Left lobe of liver (tissue), 2 donors: ENCODE results near the gene IRS2. TPM values are rescaled to one million over a fixed set of nuclear protein-coding genes. Genes with fewer than 3 reads are reported as not detected.

Source experiments
- ATAC-seq: fragments of 200-7000 bp; cut with Tn5 transposase; one replicate; pipeline ENCODE4 v1.9.1; 2020; ENCODE audit warnings: mild to moderate bottlenecking, moderate library complexity
- DNase-seq: peaks from one replicate; pipeline ENCODE4 v3.0.0-alpha.2; 2020; ENCODE audit warnings: low spot score
- total RNA-seq: library from RNA; stranded (reverse); gene quantifications from one replicate; pipeline ENCODE4 v1.2.1, GENCODE V29; 2021
- donor health status: DM: no; HTN: no; CAD: no; lungs with moderate emphysema.
- donor health status: DM: no; HTN: yes; CAD: no.

IRS2 gene
- total RNA-seq, 1 donor from 2014 or later: 13.1 TPM

DNA sequence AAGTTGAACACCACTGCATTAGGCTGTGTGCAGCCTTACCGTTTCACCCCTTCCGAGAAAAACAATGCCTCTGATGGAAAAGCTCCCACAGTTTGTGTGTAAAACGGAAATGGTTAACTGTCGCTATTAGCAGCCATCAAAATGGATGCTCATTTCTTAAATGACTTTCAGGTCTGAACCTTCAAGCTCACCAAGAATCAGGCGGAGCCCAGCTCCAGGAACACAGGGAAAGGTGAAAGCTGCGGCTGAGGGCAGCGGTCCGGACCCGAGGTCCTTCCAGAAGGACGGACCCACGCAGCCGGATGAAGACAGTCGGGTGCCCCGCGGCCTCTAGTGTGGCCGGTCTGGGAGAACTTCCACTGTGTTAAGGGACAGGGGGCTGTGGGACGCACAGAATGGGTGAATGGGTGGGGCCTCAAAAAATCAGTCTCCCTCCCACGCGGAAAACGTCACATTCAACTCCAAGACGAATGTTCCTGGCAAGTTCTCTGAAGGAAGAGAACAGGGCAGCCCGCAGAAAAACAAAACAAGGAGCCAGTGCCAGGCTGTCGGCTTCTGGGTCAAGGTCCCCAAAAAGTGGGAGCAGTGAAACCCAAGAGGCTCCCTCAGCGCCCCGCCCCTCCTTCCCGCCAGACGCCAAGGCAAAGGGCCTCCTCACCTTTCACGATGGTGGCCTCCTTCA, 4.9 kb downstream of the IRS2 start:
- ATAC-seq: peak; percentile 5

GRCh38 chr13:109780845-109781383, 5.5 kb downstream of the IRS2 start:
- ATAC-seq (no peak), DNase-seq (no peak)

More for the DNA sequence above, 4.9 kb downstream of the IRS2 start:
- DNase-seq: no peak

DNA sequence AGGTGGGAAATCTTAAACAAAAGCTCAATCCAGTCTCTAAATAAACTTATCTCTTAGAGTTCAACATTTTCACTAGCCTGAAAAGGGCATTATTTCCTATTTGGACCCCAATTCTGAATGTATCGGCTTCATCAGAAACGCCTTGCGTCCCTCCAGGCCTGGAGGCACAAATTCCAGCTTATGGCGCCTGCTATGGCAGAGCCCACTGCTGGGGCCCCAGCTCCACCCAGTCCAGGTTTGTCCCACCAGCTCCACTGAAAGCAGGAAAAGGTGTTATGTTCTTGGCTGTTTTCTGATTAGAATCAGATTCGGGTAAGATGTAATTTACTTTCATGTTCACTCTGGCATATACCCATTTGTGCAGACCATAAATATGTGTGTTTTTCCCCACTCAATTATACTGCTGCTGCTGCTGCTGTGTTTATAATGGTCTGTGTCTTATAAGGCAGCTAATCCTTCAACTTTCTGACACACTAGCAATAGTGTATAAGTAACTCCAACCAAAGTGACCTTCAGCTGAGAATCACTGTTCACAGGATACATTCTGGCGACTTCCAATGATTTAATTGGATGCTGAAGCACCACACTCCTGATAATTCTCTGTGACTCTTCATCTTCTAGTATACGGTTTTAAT, 6.4 kb downstream of the IRS2 start:
- no peak for DNase-seq

GRCh38 chr13:109779074-109779473, 7.3 kb downstream of the IRS2 start:
- DNase-seq (no peak), ATAC-seq (no peak)

More for the DNA sequence above, 6.4 kb downstream of the IRS2 start:
- ATAC-seq: no peak

- ATAC-seq (peak; percentile 53), DNase-seq (no peak)
Measured at GRCh38 chr13:109778102-109778542, 8.3 kb downstream of the IRS2 start.

GRCh38 chr13:109776575-109776974, 9.8 kb downstream of the IRS2 start:
- DNase-seq (no peak), ATAC-seq (no peak)

DNA sequence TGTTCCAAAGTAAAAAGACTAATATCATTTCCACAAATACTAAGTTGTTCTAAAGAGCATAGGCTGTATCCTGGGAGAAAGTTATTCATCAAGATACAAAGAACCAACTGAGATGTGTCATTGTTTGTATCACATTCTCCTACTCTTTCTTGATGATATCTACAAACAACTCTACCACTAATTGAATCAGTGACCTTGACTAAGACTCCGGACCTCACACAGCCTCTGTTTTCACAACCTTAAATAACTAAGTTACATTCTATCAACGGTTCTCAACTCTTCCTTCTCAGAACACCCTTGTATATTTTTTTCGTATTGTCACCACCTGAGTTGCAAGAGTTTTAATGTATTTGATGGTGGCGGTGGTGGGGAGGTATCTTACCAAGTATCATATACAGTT, 12.6 kb downstream of the IRS2 start:
- DNase-seq: no peak

GRCh38 chr13:109773276-109773675, 13.1 kb downstream of the IRS2 start:
- no peak for DNase-seq
- no peak for ATAC-seq

More for the DNA sequence above, 12.6 kb downstream of the IRS2 start:
- no peak for ATAC-seq

DNA sequence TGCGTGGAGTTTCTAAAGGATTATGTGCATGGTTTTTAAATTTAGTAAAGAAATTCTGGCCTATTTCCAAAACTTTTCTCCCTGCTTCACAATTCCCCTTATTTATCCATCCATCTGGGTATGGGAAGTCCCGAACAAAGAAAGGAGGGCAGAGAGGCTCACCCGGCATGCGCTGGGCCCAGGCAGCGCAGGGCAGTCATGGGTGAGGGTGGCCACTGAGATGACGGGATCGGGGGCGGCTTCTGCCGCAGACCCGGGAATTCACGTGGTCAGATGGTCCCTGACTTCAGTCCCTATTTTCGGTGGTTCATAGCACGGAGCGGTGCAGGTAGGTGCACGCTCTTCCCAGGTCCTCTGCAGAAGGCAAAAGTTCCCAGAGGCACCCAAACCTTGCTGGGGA, 14.5 kb downstream of the IRS2 start:
- no peak for DNase-seq
- no peak for ATAC-seq

- no peak for ATAC-seq
Measured at GRCh38 chr13:109770436-109770835, 15.9 kb downstream of the IRS2 start.

DNA sequence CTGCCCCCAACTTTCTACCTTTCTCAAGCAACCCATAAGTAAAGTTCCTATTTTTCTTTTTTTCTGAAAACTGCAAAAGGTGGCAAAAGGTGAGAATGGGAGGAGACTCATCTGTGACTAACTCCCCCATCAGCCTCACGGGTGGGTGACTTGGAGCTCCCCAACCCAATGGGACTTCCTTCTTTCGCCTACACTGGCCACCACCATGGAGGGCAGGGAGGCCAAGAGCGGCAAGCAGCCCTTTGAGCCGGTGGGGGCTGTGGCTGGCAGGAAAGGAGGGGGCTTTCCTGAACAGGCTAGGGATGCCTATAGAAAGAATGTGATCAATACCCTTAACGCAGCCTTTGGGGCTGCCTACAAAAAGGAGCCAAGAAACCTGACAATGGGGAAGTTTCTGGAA, 16.5 kb downstream of the IRS2 start:
- ATAC-seq (no peak), DNase-seq (no peak)

More at GRCh38 chr13:109770436-109770835, 15.9 kb downstream of the IRS2 start:
- DNase-seq: no peak

DNA sequence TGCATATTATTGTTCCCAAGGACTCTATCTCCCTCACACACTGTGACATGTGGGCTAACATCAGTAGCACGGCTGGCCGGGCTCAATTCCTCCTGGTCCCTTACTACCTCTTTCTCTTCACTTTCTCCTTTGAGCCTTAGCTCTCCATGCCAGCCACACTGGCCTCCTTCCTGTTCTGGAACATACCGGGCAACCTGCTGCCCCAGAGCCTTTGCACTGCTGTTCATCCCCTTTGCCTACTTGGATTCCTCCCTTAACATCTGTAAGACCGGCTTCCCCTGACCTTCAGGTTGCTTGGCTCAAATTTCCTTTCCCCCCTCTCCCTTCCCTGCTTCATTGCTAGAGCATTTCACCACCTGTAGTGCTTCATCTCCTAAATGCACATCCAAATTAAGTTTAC, 17.1 kb downstream of the IRS2 start:
- DNase-seq (no peak), ATAC-seq (no peak)

GRCh38 chr13:109768616-109769015, 17.8 kb downstream of the IRS2 start:
- no peak for DNase-seq
- no peak for ATAC-seq

DNA sequence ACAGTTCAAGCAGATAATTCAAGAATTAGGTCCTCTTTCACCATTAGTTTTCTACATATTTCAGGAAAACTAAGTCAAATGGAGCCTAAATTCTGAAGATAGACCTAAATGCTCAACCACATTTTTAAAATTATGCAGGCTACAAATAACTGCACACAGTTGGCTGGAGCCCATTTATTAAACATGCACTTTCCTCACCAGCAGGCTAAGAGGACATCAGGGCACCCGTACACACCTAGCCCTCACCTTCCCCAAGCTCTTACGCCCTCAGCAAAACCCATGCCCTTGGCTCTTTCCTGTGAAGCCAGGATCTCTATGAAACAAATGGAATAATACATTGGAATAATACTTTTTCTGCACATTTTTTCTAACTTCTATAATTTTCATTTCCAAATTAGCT, 18.2 kb downstream of the IRS2 start:
- no peak for DNase-seq
- no peak for ATAC-seq

DNA sequence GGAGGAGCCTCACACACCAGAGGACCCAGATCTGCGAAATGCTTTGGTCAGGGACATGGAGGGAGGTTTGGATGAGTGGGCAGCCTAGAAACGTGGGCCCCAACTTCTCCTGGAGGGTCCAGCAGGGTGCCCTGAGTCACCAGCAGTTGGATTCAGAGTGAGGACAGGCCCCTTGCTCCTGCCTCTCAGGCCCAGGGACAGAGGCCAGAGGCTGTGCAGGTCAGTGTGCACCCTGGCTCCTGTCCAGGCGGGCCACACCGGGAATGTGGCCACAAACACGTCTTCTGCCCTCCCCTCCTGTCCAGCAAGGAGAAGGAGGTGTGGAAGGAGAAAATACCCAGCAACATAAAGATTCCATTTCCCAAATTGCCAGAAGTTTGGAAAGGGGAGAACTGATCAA, 19.4 kb downstream of the IRS2 start:
- DNase-seq: peak; percentile 72
- ATAC-seq: peak; percentile 87

DNA sequence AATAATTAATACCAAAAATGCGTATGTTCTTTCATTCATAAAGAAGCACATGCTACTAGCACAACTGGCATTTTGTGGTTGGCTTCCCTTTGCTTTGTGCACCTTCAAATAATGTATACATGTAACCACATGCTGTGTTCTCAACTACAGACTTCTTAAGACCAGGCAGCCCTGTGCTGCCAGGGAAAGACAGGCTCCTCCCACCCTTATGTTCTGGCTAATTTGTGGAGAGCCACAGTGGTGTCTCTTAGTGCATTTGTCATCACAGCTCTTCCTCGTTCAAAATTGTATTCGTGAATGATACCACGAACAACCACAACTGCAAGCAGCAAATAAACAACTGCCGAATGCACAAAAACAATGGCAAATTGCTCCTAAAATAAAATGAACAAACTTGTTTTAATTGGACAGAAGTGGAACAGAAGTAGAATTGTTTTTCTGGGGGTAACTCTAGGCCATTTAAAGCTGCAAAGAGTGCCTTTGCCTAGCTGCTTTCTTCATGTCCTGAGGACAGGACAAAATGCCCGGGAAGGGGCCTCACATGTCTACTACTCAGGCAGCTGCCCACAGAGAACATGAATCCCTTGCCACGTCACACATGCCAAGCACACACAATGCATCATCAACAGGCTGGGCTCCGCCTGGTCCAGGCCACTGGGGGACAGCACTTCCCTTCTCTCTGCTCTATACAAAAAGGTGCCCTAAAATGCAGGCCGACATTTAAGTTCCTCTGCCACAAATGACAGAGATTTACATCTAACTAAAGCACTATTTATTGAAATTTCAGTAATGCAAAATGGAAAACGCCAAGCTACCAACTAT, 21.7 kb downstream of the IRS2 start:
- DNase-seq (no peak), ATAC-seq (peak; percentile 28)

- DNase-seq (no peak), ATAC-seq (peak; percentile 12)
Measured at GRCh38 chr13:109764045-109764444, 22.3 kb downstream of the IRS2 start.

GRCh38 chr13:109762791-109763190, 23.6 kb downstream of the IRS2 start:
- no peak for DNase-seq
- ATAC-seq: no peak

DNA sequence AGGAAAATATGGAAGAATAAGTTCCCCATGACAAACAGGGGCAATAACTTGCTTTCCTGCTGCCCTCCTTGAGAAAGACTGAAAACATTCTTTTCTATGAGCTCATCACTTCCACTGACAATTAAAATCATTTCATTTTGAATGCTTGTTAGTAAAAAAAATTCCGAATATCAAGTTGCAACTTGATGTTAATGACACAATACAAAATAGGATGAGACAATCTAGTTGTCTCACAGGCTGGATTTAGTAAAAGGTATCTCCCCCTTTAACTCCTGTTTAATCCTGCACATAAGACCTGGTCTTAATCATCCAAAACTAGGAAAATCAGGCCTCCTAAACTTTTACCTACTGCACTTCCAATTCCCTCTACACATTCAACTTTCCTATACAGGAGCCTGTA, 24.7 kb downstream of the IRS2 start:
- DNase-seq (no peak), ATAC-seq (no peak)

GRCh38 chr13:109760951-109761350, 25.4 kb downstream of the IRS2 start:
- ATAC-seq (no peak), DNase-seq (no peak)

GRCh38 chr13:109760402-109760801, 26.0 kb downstream of the IRS2 start:
- ATAC-seq (no peak), DNase-seq (no peak)
